ENCODE results near the gene SPEG. TPM values are rescaled to one million over a fixed set of nuclear protein-coding genes. Genes with fewer than 3 reads are reported as not detected.

Gene SPEG
- total and polyA plus RNA-seq, 2 donors = 1.3 to 19.8 TPM

DNA sequence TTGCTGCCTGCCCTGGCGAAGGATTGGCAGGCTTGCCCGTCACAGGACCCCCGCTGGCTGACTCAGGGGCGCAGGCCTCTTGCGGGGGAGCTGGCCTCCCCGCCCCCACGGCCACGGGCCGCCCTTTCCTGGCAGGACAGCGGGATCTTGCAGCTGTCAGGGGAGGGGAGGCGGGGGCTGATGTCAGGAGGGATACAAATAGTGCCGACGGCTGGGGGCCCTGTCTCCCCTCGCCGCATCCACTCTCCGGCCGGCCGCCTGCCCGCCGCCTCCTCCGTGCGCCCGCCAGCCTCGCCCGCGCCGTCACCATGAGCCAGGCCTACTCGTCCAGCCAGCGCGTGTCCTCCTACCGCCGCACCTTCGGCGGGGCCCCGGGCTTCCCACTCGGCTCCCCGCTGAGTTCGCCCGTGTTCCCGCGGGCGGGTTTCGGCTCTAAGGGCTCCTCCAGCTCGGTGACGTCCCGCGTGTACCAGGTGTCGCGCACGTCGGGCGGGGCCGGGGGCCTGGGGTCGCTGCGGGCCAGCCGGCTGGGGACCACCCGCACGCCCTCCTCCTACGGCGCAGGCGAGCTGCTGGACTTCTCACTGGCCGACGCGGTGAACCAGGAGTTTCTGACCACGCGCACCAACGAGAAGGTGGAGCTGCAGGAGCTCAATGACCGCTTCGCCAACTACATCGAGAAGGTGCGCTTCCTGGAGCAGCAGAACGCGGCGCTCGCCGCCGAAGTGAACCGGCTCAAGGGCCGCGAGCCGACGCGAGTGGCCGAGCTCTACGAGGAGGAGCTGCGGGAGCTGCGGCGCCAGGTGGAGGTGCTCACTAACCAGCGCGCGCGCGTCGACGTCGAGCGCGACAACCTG, 16.3 kb upstream of the SPEG start, which contains the start of gene DES:
TSS of gene DES (plus strand) at position 223 of the 857 bp plus-strand sequence. CDS start at position 309, 86 bp downstream.
- peaks cover 33 to 67% of the 10 kb centered on the region in 2 donors for H3K27me3 ChIP-seq (ENCODE audit: control insufficient read depth in 2 of 2, insufficient read depth in 1 of 2, low read length in 1 of 2)
- WGBS = 16% methylated on average over 98 of the region's 98 CpGs

DNA sequence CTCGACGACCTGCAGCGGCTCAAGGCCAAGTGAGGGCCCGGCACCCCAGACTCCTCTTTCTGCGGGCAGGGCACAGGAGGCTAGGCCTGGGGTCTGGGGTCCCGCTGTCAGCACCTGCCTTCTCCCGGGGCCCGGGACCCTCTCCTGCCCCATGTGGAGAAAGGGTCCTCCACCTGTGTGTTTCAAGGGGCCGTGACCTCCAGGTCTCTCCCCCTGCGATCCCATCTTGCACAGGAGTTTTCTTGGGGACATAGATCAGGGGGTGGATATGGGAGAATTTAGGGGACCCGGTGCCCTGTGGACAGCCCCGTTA, 15.7 kb upstream of the SPEG start:
- no peak for DNase-seq (ENCODE audit: low read depth in 6 of 9, low spot score in 9 of 9)
- no peak overlapping the region for H3K4me3 ChIP-seq (ENCODE audit: low read length in 2 of 2)
- H3K4me1 ChIP-seq (ENCODE audit: control insufficient read depth in 2 of 2, insufficient read depth in 2 of 2, low read length in 2 of 2) = no peaks in the 10 kb centered on the region
- 56% methylated on average over 12 of the region's 12 CpGs for WGBS
- H3K27me3 ChIP-seq (ENCODE audit: control insufficient read depth in 2 of 2, insufficient read depth in 1 of 2, low read length in 1 of 2) = peaks cover 33 to 69% of the 10 kb centered on the region in 2 donors
- no peaks in the 10 kb centered on the region for H3K9me3 ChIP-seq (ENCODE audit: control insufficient read depth in 2 of 2, insufficient read depth in 1 of 2, low read length in 1 of 2)
- no peak overlapping the region for H3K27ac ChIP-seq (ENCODE audit: low read depth in 1 of 2, low read length in 1 of 2)
- H3K36me3 ChIP-seq (ENCODE audit: control insufficient read depth in 2 of 2, insufficient read depth in 2 of 2, low read length in 1 of 2) = no peaks in the 10 kb centered on the region

More for the DNA sequence above, 16.3 kb upstream of the SPEG start, which contains the start of gene DES:
- no peak within 1 kb of the TSS for H3K4me3 ChIP-seq (ENCODE audit: low read length in 2 of 2)
- H3K4me1 ChIP-seq (ENCODE audit: control insufficient read depth in 2 of 2, insufficient read depth in 2 of 2, low read length in 2 of 2) = no peaks in the 10 kb centered on the region
- no peak within 1 kb of the TSS for H3K27ac ChIP-seq (ENCODE audit: low read depth in 1 of 2, low read length in 1 of 2)
- H3K36me3 ChIP-seq (ENCODE audit: control insufficient read depth in 2 of 2, insufficient read depth in 2 of 2, low read length in 1 of 2) = no peaks in the 10 kb centered on the region
- H3K9me3 ChIP-seq (ENCODE audit: control insufficient read depth in 2 of 2, insufficient read depth in 1 of 2, low read length in 1 of 2) = no peaks in the 10 kb centered on the region
- DNase-seq (ENCODE audit: low read depth in 6 of 9, low spot score in 9 of 9) = no peak

DNA sequence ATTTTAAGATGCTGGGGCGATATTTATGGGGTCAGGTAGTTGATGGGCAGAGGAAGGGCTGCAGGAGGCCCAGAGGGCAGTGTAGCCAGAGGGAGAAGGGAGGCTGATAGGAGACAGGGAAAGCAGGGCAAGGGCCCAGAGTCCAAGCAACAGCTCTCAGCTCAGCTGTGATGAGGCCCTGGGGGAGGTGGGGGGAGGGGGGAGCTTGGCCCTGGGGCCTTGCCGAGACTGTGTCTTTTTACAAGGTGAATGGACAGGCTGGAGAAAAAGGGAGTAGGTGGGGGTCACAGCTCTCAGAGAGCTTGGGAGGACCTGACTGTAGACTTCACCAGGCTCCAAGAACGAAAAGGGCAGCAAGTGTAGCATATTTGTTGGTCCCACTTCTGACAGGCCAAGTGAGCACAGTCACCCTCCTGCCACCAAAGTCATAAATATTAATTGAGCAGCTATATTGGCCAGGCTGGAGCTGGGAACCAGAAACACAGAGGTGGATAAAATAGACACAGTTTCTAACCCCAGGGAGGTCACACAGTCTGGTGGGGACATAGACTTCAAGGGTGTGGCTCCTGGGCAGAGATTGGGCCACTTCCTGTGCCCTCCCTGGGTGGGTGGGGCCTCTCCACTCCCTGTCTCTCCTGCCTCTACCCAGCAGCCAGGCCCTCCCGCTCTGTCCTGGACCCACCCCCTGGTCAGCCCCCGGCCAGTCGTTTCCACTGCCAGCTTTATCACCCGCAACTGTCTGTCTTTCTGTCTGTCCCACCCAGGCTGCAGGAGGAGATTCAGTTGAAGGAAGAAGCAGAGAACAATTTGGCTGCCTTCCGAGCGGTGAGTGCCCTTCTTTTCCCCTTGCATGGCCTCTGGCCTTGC, 15.1 kb upstream of the SPEG start:
- no peaks in the 10 kb centered on the region for H3K4me1 ChIP-seq (ENCODE audit: control insufficient read depth in 2 of 2, insufficient read depth in 2 of 2, low read length in 2 of 2)
- H3K27me3 ChIP-seq (ENCODE audit: control insufficient read depth in 2 of 2, insufficient read depth in 1 of 2, low read length in 1 of 2) = peaks cover 33 to 68% of the 10 kb centered on the region in 2 donors
- H3K27ac ChIP-seq (ENCODE audit: low read depth in 1 of 2, low read length in 1 of 2) = no peak overlapping the region
- no peaks in the 10 kb centered on the region for H3K9me3 ChIP-seq (ENCODE audit: control insufficient read depth in 2 of 2, insufficient read depth in 1 of 2, low read length in 1 of 2)
- DNase-seq (ENCODE audit: low read depth in 6 of 9, low spot score in 9 of 9) = no peak
- 73% methylated on average over 9 of the region's 9 CpGs for WGBS
- H3K4me3 ChIP-seq (ENCODE audit: low read length in 2 of 2) = no peak overlapping the region
- H3K36me3 ChIP-seq (ENCODE audit: control insufficient read depth in 2 of 2, insufficient read depth in 2 of 2, low read length in 1 of 2) = no peaks in the 10 kb centered on the region

DNA sequence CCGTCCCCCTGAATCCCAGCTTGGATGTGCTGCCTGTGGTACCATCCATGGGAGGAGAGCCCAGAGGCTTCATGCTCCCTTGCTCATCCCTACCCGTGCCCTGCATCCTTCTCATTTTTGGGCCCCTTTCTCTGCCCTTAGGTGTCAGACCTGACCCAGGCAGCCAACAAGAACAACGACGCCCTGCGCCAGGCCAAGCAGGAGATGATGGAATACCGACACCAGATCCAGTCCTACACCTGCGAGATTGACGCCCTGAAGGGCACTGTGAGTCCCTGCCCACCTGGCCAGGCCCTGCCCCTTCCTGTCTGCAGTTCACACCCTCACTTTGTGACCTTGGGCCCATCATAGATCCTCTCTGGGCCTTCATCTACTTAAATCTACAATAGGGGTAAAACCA, 14.0 kb upstream of the SPEG start:
- no peak overlapping the region for H3K4me3 ChIP-seq (ENCODE audit: low read length in 2 of 2)
- H3K4me1 ChIP-seq (ENCODE audit: control insufficient read depth in 2 of 2, insufficient read depth in 2 of 2, low read length in 2 of 2) = no peaks in the 10 kb centered on the region
- no peaks in the 10 kb centered on the region for H3K36me3 ChIP-seq (ENCODE audit: control insufficient read depth in 2 of 2, insufficient read depth in 2 of 2, low read length in 1 of 2)
- peaks cover 27 to 70% of the 10 kb centered on the region in 2 donors for H3K27me3 ChIP-seq (ENCODE audit: control insufficient read depth in 2 of 2, insufficient read depth in 1 of 2, low read length in 1 of 2)
- WGBS = 94% methylated on average over 8 of the region's 8 CpGs
- no peaks in the 10 kb centered on the region for H3K9me3 ChIP-seq (ENCODE audit: control insufficient read depth in 2 of 2, insufficient read depth in 1 of 2, low read length in 1 of 2)
- no peak overlapping the region for H3K27ac ChIP-seq (ENCODE audit: low read depth in 1 of 2, low read length in 1 of 2)
- no peak for DNase-seq (ENCODE audit: low read depth in 6 of 9, low spot score in 9 of 9)

DNA sequence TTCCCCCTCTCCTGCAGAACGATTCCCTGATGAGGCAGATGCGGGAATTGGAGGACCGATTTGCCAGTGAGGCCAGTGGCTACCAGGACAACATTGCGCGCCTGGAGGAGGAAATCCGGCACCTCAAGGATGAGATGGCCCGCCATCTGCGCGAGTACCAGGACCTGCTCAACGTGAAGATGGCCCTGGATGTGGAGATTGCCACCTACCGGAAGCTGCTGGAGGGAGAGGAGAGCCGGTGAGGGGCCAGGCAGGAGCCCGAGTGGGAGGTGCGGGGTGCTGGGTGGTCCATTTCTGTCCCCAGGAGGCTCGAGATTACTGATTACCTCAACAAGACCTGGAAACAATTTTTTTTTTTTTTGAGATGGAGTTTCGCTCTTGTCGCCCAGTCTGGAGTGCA, 13.3 kb upstream of the SPEG start:
- H3K27me3 ChIP-seq (ENCODE audit: control insufficient read depth in 2 of 2, insufficient read depth in 1 of 2, low read length in 1 of 2) = peaks cover 27 to 70% of the 10 kb centered on the region in 2 donors
- no peak for DNase-seq (ENCODE audit: low read depth in 6 of 9, low spot score in 9 of 9)
- H3K27ac ChIP-seq (ENCODE audit: low read depth in 1 of 2, low read length in 1 of 2) = no peak overlapping the region
- no peaks in the 10 kb centered on the region for H3K9me3 ChIP-seq (ENCODE audit: control insufficient read depth in 2 of 2, insufficient read depth in 1 of 2, low read length in 1 of 2)
- H3K4me3 ChIP-seq (ENCODE audit: low read length in 2 of 2) = no peak overlapping the region
- no peaks in the 10 kb centered on the region for H3K36me3 ChIP-seq (ENCODE audit: control insufficient read depth in 2 of 2, insufficient read depth in 2 of 2, low read length in 1 of 2)
- WGBS = 92% methylated on average over 17 of the region's 17 CpGs
- H3K4me1 ChIP-seq (ENCODE audit: control insufficient read depth in 2 of 2, insufficient read depth in 2 of 2, low read length in 2 of 2) = no peaks in the 10 kb centered on the region

DNA sequence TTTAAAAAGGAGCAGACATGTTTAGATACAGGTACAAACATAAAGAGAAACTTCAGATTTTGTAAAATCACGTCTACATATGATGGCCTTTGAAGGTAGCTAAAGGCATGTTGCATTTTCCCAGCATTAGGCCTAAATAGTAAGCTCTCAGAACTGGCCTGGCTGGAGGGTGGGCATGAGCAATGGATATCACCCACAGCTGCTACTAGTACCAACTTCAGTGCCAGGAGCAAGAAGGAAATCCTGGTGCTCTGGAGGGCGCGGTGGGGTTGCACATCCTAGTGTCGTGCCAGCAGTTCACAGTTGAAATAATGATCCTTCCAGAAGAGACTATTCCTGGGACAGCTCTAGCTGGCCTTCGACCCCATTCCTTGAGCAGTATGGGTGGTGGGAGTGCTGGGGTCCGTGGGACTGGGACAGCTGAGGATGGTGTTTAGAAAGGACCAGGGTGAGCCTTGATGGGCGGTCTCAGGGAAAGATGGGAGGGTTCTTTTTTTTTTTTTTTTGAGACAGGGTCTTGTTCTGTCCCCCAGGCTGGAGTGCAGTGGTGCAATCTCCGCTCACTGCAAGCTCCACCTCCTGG, 11.6 kb upstream of the SPEG start:
- H3K9me3 ChIP-seq (ENCODE audit: control insufficient read depth in 2 of 2, insufficient read depth in 1 of 2, low read length in 1 of 2) = no peaks in the 10 kb centered on the region
- H3K36me3 ChIP-seq (ENCODE audit: control insufficient read depth in 2 of 2, insufficient read depth in 2 of 2, low read length in 1 of 2) = no peaks in the 10 kb centered on the region
- peaks cover 18 to 64% of the 10 kb centered on the region in 2 donors for H3K27me3 ChIP-seq (ENCODE audit: control insufficient read depth in 2 of 2, insufficient read depth in 1 of 2, low read length in 1 of 2)
- H3K4me3 ChIP-seq (ENCODE audit: low read length in 2 of 2) = no peak overlapping the region
- no peak overlapping the region for H3K27ac ChIP-seq (ENCODE audit: low read depth in 1 of 2, low read length in 1 of 2)
- no peak for DNase-seq (ENCODE audit: low read depth in 6 of 9, low spot score in 9 of 9)
- no peaks in the 10 kb centered on the region for H3K4me1 ChIP-seq (ENCODE audit: control insufficient read depth in 2 of 2, insufficient read depth in 2 of 2, low read length in 2 of 2)
- 96% methylated on average over 8 of the region's 8 CpGs for WGBS

DNA sequence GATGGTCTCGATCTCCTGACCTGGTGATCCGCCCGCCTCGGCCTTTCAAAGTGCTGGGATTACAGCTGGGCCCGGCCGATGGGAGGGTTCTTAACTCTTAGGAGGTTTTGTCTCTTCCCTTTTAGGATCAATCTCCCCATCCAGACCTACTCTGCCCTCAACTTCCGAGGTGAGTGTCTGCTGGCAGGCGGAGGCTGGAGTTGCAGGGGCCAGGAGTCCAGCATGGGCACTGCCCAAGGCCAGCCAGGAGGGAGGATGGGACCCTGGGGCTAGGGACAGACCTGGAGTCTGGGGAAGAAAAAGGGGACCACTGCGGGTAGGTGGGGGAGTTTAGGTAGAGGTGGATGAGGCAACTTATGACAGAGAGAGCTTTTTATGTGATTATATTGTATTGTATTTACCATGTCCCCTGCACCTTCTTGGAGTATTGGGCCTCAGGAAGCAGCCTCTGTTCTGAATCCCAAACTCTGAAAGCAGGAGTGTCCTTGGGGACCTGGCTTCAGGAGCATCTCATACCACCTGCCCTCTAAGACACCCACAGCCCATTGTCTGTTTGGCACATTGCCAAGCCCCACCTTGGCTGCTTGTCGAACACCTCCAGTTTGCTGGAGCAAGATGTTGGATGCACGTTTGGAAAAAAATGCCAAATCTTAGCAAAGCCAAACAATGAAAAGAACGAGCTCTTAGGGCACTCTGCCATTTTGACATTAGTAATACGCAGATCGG, 10.8 kb upstream of the SPEG start:
- H3K9me3 ChIP-seq (ENCODE audit: control insufficient read depth in 2 of 2, insufficient read depth in 1 of 2, low read length in 1 of 2) = no peaks in the 10 kb centered on the region
- H3K4me3 ChIP-seq (ENCODE audit: low read length in 2 of 2) = no peak overlapping the region
- H3K4me1 ChIP-seq (ENCODE audit: control insufficient read depth in 2 of 2, insufficient read depth in 2 of 2, low read length in 2 of 2) = no peaks in the 10 kb centered on the region
- DNase-seq (ENCODE audit: low read depth in 6 of 9, low spot score in 9 of 9) = no peak
- peaks cover 11 to 61% of the 10 kb centered on the region in 2 donors for H3K27me3 ChIP-seq (ENCODE audit: control insufficient read depth in 2 of 2, insufficient read depth in 1 of 2, low read length in 1 of 2)
- H3K27ac ChIP-seq (ENCODE audit: low read depth in 1 of 2, low read length in 1 of 2) = no peak overlapping the region
- no peaks in the 10 kb centered on the region for H3K36me3 ChIP-seq (ENCODE audit: control insufficient read depth in 2 of 2, insufficient read depth in 2 of 2, low read length in 1 of 2)
- 92% methylated on average over 14 of the region's 14 CpGs for WGBS

DNA sequence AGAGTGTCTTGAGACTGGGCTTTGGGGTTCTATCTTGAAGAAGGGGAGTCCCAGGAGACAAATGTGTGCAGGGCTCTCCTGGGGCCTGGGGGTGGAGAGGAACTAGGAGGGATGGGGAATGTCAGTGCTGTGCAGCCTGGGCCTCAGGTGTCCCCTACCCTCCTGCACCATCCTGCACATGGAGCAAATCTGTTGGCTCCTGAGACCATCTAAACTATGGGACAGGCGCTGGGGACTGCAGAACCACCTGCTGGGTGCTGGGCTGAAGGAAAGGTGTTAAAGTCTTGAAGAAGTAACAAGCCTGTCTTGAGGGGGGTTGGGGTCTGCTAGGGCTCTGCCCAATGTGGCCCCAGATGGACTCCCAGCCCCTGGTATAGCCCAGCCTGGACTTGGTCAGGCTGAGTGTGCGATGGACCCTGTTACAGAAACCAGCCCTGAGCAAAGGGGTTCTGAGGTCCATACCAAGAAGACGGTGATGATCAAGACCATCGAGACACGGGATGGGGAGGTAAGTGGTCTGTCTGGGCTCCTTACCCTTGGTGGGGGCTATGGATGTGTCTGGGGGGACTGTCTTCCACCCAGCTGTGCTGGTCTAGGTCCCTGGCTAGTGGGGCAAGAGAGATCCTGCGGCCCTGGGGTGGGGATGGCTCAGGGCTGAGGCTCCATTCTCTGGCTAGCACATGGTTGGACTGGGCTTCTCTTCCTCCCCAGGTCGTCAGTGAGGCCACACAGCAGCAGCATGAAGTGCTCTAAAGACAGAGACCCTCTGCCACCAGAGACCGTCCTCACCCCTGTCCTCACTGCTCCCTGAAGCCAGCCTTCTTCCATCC, 9.2 kb upstream of the SPEG start:
- H3K36me3 ChIP-seq (ENCODE audit: control insufficient read depth in 2 of 2, insufficient read depth in 2 of 2, low read length in 1 of 2) = no peaks in the 10 kb centered on the region
- no peak for DNase-seq (ENCODE audit: low read depth in 6 of 9, low spot score in 9 of 9)
- WGBS = 90% methylated on average over 8 of the region's 8 CpGs
- H3K4me1 ChIP-seq (ENCODE audit: control insufficient read depth in 2 of 2, insufficient read depth in 2 of 2, low read length in 2 of 2) = no peaks in the 10 kb centered on the region
- H3K27ac ChIP-seq (ENCODE audit: low read depth in 1 of 2, low read length in 1 of 2) = no peak overlapping the region
- H3K4me3 ChIP-seq (ENCODE audit: low read length in 2 of 2) = no peak overlapping the region
- no peaks in the 10 kb centered on the region for H3K9me3 ChIP-seq (ENCODE audit: control insufficient read depth in 2 of 2, insufficient read depth in 1 of 2, low read length in 1 of 2)
- H3K27me3 ChIP-seq (ENCODE audit: control insufficient read depth in 2 of 2, insufficient read depth in 1 of 2, low read length in 1 of 2) = peaks cover 0 to 49% of the 10 kb centered on the region in 2 donors
